GM12873 (cell line): ENCODE data around the gene NRP2.

Experiments
- CTCF ChIP-seq: IDR thresholded peaks from 2 replicates; pipeline ENCODE4 v1.5.1; 2012; ENCODE audit warnings: low read depth, mild to moderate bottlenecking, moderate library complexity, low read length, control low read depth; ENCODE audit not compliant: insufficient read depth; ENCODE audit errors: missing control alignments

The NRP2 gene

GRCh38 chr2:205759732-205760131, 77.4 kb downstream of the NRP2 start:
- no peak for TF ChIP-seq CTCF

- no peak for TF ChIP-seq CTCF
Observed at GRCh38 chr2:205760157-205760556, 77.9 kb downstream of the NRP2 start.

- no peak for TF ChIP-seq CTCF
Observed at GRCh38 chr2:205761421-205761820, 79.1 kb downstream of the NRP2 start.

GRCh38 chr2:205762881-205763280, 80.6 kb downstream of the NRP2 start:
- no peak for TF ChIP-seq CTCF

GRCh38 chr2:205763708-205764211, 81.5 kb downstream of the NRP2 start:
- TF ChIP-seq CTCF = no peak

- no peak for TF ChIP-seq CTCF
Observed at GRCh38 chr2:205764270-205764746, 82.0 kb downstream of the NRP2 start.

GRCh38 chr2:205765151-205765550, 82.8 kb downstream of the NRP2 start:
- TF ChIP-seq CTCF = no peak
